Measurements from ENCODE around the gene CLINT1. TPM values are rescaled to one million over a fixed set of nuclear protein-coding genes. Genes with fewer than 3 reads are reported as not detected.

Gene CLINT1
- total RNA-seq, 5 donors from 2014 or later (not counting 1 experiment from before 2014, with no cell fraction given), result 61.1 to 78.6 (median 63.6) TPM

DNA sequence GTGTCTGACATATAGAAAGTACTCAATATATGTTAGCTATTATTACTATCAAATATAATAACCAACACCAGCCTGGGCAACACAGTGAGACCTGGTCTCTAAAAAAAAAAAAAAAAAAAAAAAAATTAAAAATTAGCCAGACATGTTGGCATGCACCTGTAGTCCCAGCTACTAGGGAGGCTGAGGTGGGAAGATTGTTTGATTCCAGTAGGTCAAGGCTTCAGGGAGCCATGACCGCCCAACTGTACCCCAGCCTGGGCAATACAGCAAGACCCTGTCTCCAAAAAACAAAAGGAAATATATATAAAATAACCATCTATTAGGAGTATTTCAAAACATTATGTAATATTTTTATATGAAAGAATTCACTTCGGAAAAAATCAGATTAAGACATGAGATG lies 40.6 kb downstream of the CLINT1 start:
- ATAC-seq (replicated peaks in 1 of 4) (no peak), DNase-seq (no peak)
- CTCF ChIA-PET, result interaction anchor here (0.5 to 2.8 kb wide), 15 partner anchors 8 to 1697 kb away, joined by 3 to 57 read pairs (median 5); no protein-coding TSS in a partner anchor
- H3K27ac ChIP-seq (ENCODE audit: low read length), result no peak overlapping the region
- no peak overlapping the region for H3K4me3 ChIP-seq (ENCODE audit: control insufficient read depth in 1 of 2, extremely low read depth in 1 of 2, low read length in 1 of 2)
- H3K4me1 ChIP-seq (ENCODE audit: control insufficient read depth in 1 of 2, extremely low read depth in 1 of 2, insufficient read depth in 2 of 2, low read length in 2 of 2), result no peaks in the 10 kb centered on the region
- WGBS (ENCODE audit: insufficient coverage), result no CpG with 5 or more reads among the region's 2 CpGs
- no peaks in the 10 kb centered on the region for H3K27me3 Mint-ChIP-seq
- no peaks in the 10 kb centered on the region for H3K9me3 ChIP-seq
- peaks cover 0 to 14% of the 10 kb centered on the region in 2 donors for H3K36me3 ChIP-seq (ENCODE audit: control insufficient read depth in 2 of 2, extremely low read depth in 1 of 2, insufficient read depth in 1 of 2, low read length in 1 of 2)
- no peak overlapping the region for H3K27ac Mint-ChIP-seq
- H3K36me3 Mint-ChIP-seq, result peaks cover 25% of the 10 kb centered on the region
- H3K4me1 Mint-ChIP-seq, result peaks cover 23 to 38% (median 32%) of the 10 kb centered on the region in 3 donors
- no peaks in the 10 kb centered on the region for H3K27me3 ChIP-seq (replicated peaks in 1 of 2; ENCODE audit: control insufficient read depth in 2 of 2, extremely low read depth in 1 of 2, insufficient read depth in 2 of 2, low read length in 1 of 2)
- H3K9me3 Mint-ChIP-seq, result peaks cover 0 to 6% (median 4%) of the 10 kb centered on the region in 3 donors
- H3K4me3 Mint-ChIP-seq, result no peak overlapping the region
- POLR2A ChIA-PET, result interaction anchor here in 1 of 2 donors (0.6 kb wide), 1 partner anchor 8 kb away, joined by 4 read pairs; no protein-coding TSS in a partner anchor

DNA sequence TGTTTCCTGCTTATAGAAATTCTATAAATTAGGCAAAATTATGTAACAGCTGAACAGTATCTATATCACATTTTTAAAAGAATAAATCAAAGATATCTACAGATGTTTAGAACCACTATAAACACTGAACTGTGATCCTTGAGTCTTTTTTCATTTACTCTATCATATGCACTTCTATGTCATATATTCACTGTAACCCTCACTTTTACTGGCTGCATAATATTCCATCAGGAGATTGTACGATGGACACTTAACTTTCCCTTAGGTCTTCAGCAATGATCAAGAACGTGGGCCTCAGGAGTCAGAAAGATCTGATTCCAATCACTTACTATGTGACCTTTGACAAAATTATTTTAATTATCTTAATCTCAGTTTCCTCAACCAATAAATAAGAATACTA lies 41.0 kb downstream of the CLINT1 start:
- Mint-ChIP-seq H3K27ac (no peak overlapping the region), H3K9me3 (peaks cover 0 to 6% (median 4%) of the 10 kb centered on the region in 3 donors), H3K4me1 (peaks cover 23 to 36% (median 32%) of the 10 kb centered on the region in 3 donors), H3K27me3 (no peaks in the 10 kb centered on the region), H3K36me3 (peaks cover 24% of the 10 kb centered on the region), H3K4me3 (no peak overlapping the region)
- no CpG with 5 or more reads among the region's 2 CpGs for WGBS (ENCODE audit: insufficient coverage)
- no peak for ATAC-seq (replicated peaks in 1 of 4)
- Histone ChIP-seq H3K27me3 (replicated peaks in 1 of 2; ENCODE audit: control insufficient read depth in 2 of 2, extremely low read depth in 1 of 2, insufficient read depth in 2 of 2, low read length in 1 of 2) (no peaks in the 10 kb centered on the region), H3K36me3 (ENCODE audit: control insufficient read depth in 2 of 2, extremely low read depth in 1 of 2, insufficient read depth in 1 of 2, low read length in 1 of 2) (peaks cover 0 to 19% of the 10 kb centered on the region in 2 donors), H3K4me1 (ENCODE audit: control insufficient read depth in 1 of 2, extremely low read depth in 1 of 2, insufficient read depth in 2 of 2, low read length in 2 of 2) (no peaks in the 10 kb centered on the region), H3K9me3 (no peaks in the 10 kb centered on the region), H3K4me3 (ENCODE audit: control insufficient read depth in 1 of 2, extremely low read depth in 1 of 2, low read length in 1 of 2) (no peak overlapping the region), H3K27ac (ENCODE audit: low read length) (no peak overlapping the region)
- ChIA-PET CTCF (interaction anchor here (0.5 to 2.8 kb wide), 22 partner anchors 8 to 1697 kb away, joined by 3 to 57 read pairs (median 5); partner anchors contain the start of gene CLINT1 (in 1 of the 2)), POLR2A (interaction anchor here in 1 of 2 donors (0.6 kb wide), 1 partner anchor 9 kb away, joined by 4 read pairs; no protein-coding TSS in a partner anchor)
- no peak for DNase-seq

- ChIA-PET CTCF (interaction anchor here (0.5 to 2.8 kb wide), 19 partner anchors 9 to 258 kb away, joined by 3 to 57 read pairs (median 5); partner anchors contain the start of gene CLINT1 (in 1 of the 2)), POLR2A (interaction anchor here in 1 of 2 donors (0.6 kb wide), 1 partner anchor 1341 kb away, joined by 4 read pairs; no protein-coding TSS in a partner anchor)
- WGBS (ENCODE audit: insufficient coverage), result 83% methylated on average over 4 of the region's 5 CpGs
- peaks cover 0 to 24% of the 10 kb centered on the region in 2 donors for H3K36me3 ChIP-seq (ENCODE audit: control insufficient read depth in 2 of 2, extremely low read depth in 1 of 2, insufficient read depth in 1 of 2, low read length in 1 of 2)
- peaks cover 20 to 34% (median 29%) of the 10 kb centered on the region in 3 donors for H3K4me1 Mint-ChIP-seq
- peaks cover 0 to 2% (median 2%) of the 10 kb centered on the region in 3 donors for H3K9me3 Mint-ChIP-seq
- H3K4me1 ChIP-seq (ENCODE audit: control insufficient read depth in 1 of 2, extremely low read depth in 1 of 2, insufficient read depth in 2 of 2, low read length in 2 of 2), result no peaks in the 10 kb centered on the region
- H3K27ac Mint-ChIP-seq, result peak overlapping the region in 1 of 2 donors; percentile 34
- no peaks in the 10 kb centered on the region for H3K27me3 ChIP-seq (replicated peaks in 1 of 2; ENCODE audit: control insufficient read depth in 2 of 2, extremely low read depth in 1 of 2, insufficient read depth in 2 of 2, low read length in 1 of 2)
- H3K4me3 Mint-ChIP-seq, result no peak overlapping the region
- H3K27me3 Mint-ChIP-seq, result no peaks in the 10 kb centered on the region
- DNase-seq (no peak), ATAC-seq (replicated peaks in 1 of 4) (no peak)
- no peak overlapping the region for H3K4me3 ChIP-seq (ENCODE audit: control insufficient read depth in 1 of 2, extremely low read depth in 1 of 2, low read length in 1 of 2)
- peaks cover 24% of the 10 kb centered on the region for H3K36me3 Mint-ChIP-seq
- no peaks in the 10 kb centered on the region for H3K9me3 ChIP-seq
- H3K27ac ChIP-seq (ENCODE audit: low read length), result no peak overlapping the region
Measured at GRCh38 chr5:157817387-157817702, 41.6 kb downstream of the CLINT1 start.

DNA sequence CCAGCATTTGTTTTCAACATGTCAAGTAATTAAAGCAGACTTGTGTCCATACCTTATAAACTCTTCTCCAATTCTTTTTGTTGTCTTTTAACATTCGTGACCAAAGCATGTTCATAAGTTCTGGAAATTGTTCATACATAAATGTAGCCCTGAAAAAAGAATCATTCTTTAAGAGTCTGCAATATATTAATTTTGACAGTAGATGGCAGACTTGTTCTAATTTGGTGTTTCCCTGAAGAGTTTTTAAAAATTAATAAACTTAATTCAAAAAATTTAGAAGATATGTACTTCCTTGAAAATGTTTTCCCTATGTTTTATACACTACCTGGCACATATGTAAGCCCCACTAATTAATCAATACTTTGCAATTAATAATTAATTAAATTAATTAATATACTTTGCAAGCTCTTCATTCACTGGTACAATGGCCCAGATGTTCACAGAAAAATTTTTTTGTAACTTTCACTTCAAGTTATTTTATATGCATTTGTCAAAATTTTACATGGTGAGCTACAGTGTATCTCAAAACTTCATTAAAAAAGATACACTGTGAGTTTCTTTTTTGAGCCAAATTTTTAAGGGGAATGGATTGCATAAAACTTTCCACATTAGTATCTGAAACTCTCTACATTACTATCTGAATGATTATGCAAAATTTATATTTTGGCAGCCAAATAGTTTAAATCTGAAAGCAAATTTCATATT lies 42.1 kb downstream of the CLINT1 start:
- H3K4me3 Mint-ChIP-seq, result no peak overlapping the region
- H3K9me3 Mint-ChIP-seq, result no peaks in the 10 kb centered on the region
- peaks cover 25% of the 10 kb centered on the region for H3K36me3 Mint-ChIP-seq
- ATAC-seq (replicated peaks in 1 of 4) (no peak), DNase-seq (peak in 1 of 35 experiments; percentile 50)
- Histone ChIP-seq H3K9me3 (no peaks in the 10 kb centered on the region), H3K36me3 (ENCODE audit: control insufficient read depth in 2 of 2, extremely low read depth in 1 of 2, insufficient read depth in 1 of 2, low read length in 1 of 2) (peaks cover 0 to 30% of the 10 kb centered on the region in 2 donors), H3K27ac (ENCODE audit: low read length) (no peak overlapping the region), H3K27me3 (replicated peaks in 1 of 2; ENCODE audit: control insufficient read depth in 2 of 2, extremely low read depth in 1 of 2, insufficient read depth in 2 of 2, low read length in 1 of 2) (no peaks in the 10 kb centered on the region), H3K4me3 (ENCODE audit: control insufficient read depth in 1 of 2, extremely low read depth in 1 of 2, low read length in 1 of 2) (no peak overlapping the region), H3K4me1 (ENCODE audit: control insufficient read depth in 1 of 2, extremely low read depth in 1 of 2, insufficient read depth in 2 of 2, low read length in 2 of 2) (no peaks in the 10 kb centered on the region)
- H3K27ac Mint-ChIP-seq, result no peak overlapping the region
- POLR2A ChIA-PET, result interaction anchor here in 1 of 2 donors (0.6 kb wide), 1 partner anchor 1341 kb away, joined by 4 read pairs; no protein-coding TSS in a partner anchor
- WGBS (ENCODE audit: insufficient coverage), result no CpG with 5 or more reads among the region's 1 CpG
- CTCF ChIA-PET, result interaction anchor here (0.5 to 2.8 kb wide), 15 partner anchors 12 to 259 kb away, joined by 3 to 57 read pairs (median 5); partner anchors contain the start of gene CLINT1 (in 1 of the 2)
- no peaks in the 10 kb centered on the region for H3K27me3 Mint-ChIP-seq
- H3K4me1 Mint-ChIP-seq, result peaks cover 16 to 29% (median 24%) of the 10 kb centered on the region in 3 donors

DNA sequence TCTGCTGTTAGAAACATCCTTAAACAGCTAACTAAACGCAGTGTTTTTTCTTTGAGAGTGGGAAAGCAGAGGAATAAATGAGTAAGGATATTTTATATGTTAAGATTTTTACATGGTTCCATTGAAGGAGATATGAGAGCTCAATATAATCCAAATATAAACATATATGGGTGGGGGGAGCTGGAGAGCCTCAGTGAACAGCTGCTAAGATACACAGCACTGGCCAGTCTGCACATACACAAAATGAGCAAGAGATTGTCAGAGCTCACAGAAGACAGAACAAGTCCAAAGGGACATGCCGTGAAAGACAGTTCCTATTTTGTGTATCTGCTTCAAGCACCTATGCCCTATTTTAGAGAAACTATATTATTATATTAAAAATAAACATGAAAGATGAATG lies 46.9 kb downstream of the CLINT1 start:
- H3K27me3 Mint-ChIP-seq, result no peaks in the 10 kb centered on the region
- ATAC-seq (replicated peaks in 1 of 4) (no peak), DNase-seq (no peak)
- Histone ChIP-seq H3K4me3 (ENCODE audit: control insufficient read depth in 1 of 2, extremely low read depth in 1 of 2, low read length in 1 of 2) (no peak overlapping the region), H3K4me1 (ENCODE audit: control insufficient read depth in 1 of 2, extremely low read depth in 1 of 2, insufficient read depth in 2 of 2, low read length in 2 of 2) (no peaks in the 10 kb centered on the region), H3K27ac (ENCODE audit: low read length) (no peak overlapping the region), H3K9me3 (no peaks in the 10 kb centered on the region), H3K27me3 (replicated peaks in 1 of 2; ENCODE audit: control insufficient read depth in 2 of 2, extremely low read depth in 1 of 2, insufficient read depth in 2 of 2, low read length in 1 of 2) (no peaks in the 10 kb centered on the region), H3K36me3 (ENCODE audit: control insufficient read depth in 2 of 2, extremely low read depth in 1 of 2, insufficient read depth in 1 of 2, low read length in 1 of 2) (peaks cover 0 to 48% of the 10 kb centered on the region in 2 donors)
- no peaks in the 10 kb centered on the region for H3K9me3 Mint-ChIP-seq
- peaks cover 43% of the 10 kb centered on the region for H3K36me3 Mint-ChIP-seq
- no peak overlapping the region for H3K27ac Mint-ChIP-seq
- ChIA-PET POLR2A (interaction anchor here (0.5 to 0.6 kb wide), 2 partner anchors 93 kb away, joined by 4 read pairs; no protein-coding TSS in a partner anchor), CTCF (interaction anchor here (0.6 to 3.1 kb wide), 4 partner anchors 18 to 1295 kb away, joined by 3 to 16 read pairs (median 6); no protein-coding TSS in a partner anchor)
- H3K4me3 Mint-ChIP-seq, result no peak overlapping the region
- H3K4me1 Mint-ChIP-seq, result no peaks in the 10 kb centered on the region
- WGBS (ENCODE audit: insufficient coverage), result no CpG with 5 or more reads among the region's 2 CpGs

DNA sequence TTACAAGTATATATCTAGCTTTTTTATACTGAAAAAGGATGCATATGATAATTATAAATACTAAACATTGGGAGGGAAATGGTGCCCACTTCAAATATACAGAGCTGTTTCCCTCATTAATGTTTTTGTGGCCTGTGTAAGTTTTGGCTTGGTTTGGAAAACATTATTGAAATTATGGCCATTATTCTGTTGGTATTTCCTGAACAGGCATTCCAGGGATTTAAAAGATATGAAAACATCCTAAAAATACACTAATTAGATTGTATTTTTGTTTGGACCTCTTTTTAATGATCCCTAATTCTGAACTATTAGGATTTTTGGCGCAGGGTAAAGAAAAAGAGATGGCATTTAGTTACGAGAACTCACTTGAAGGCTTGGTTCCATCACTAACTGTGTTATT lies 50.9 kb downstream of the CLINT1 start:
- Histone ChIP-seq H3K4me3 (ENCODE audit: control insufficient read depth in 1 of 2, extremely low read depth in 1 of 2, low read length in 1 of 2) (no peak overlapping the region), H3K27me3 (replicated peaks in 1 of 2; ENCODE audit: control insufficient read depth in 2 of 2, extremely low read depth in 1 of 2, insufficient read depth in 2 of 2, low read length in 1 of 2) (no peaks in the 10 kb centered on the region), H3K36me3 (ENCODE audit: control insufficient read depth in 2 of 2, extremely low read depth in 1 of 2, insufficient read depth in 1 of 2, low read length in 1 of 2) (peaks cover 5 to 50% of the 10 kb centered on the region in 2 donors), H3K4me1 (ENCODE audit: control insufficient read depth in 1 of 2, extremely low read depth in 1 of 2, insufficient read depth in 2 of 2, low read length in 2 of 2) (no peaks in the 10 kb centered on the region), H3K9me3 (no peaks in the 10 kb centered on the region), H3K27ac (ENCODE audit: low read length) (no peak overlapping the region)
- DNase-seq (no peak), ATAC-seq (replicated peaks in 1 of 4) (no peak)
- H3K27ac Mint-ChIP-seq, result no peak overlapping the region
- POLR2A ChIA-PET, result no interaction called here
- H3K4me1 Mint-ChIP-seq, result no peaks in the 10 kb centered on the region
- peaks cover 61% of the 10 kb centered on the region for H3K36me3 Mint-ChIP-seq
- WGBS (ENCODE audit: insufficient coverage), result no CpG with 5 or more reads among the region's 2 CpGs
- no peaks in the 10 kb centered on the region for H3K9me3 Mint-ChIP-seq
- no peaks in the 10 kb centered on the region for H3K27me3 Mint-ChIP-seq
- CTCF ChIA-PET, result no interaction called here
- H3K4me3 Mint-ChIP-seq, result no peak overlapping the region
